Stimulated activated naive CD4-positive, alpha-beta T cell treated with Interleukin-2 at 50 U/mL for 16 hours (primary cell): Measurements from ENCODE around the gene SNAP25.

ENCODE experiments used
- DNase-seq: peaks from one replicate; lab custom pipeline; 2025; lab: John Stamatoyannopoulos, UW

The SNAP25 gene

DNA sequence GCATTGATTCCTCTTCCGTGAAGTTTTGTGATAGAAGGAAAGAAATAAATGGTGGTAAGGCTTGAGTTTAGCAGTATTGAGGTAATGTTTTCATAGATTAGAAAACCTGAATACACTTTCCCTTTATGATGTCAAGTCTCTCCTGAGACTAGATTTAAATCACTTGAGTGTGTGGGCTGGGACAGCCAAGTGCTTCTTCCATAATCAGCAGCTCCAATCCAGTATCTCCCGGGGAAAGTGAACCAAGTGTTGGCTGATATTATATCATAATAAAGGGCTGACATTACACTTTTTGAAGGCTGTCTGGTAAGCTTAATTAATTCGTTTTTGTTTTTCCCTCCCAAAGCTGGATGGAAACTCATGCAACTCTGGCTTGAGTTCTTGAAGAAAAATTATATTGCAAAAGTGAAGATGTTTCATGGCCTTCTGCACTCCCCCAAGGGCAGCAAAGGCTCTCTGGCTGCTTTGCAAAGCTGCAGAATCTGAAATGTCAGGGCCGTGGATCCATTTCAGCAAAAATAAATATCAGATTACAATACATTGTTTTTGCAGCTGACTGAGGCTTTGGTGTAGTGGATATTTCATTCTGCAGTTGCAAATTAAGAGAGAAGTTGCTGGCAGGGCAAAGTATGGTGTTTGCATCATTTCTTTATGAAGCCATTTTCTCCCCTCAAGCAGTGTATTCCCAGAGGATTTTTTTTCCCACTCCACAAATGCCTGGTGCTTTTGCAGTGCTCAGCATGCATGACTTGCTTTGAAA, 114.2 kb downstream of the SNAP25 start:
- no peak for DNase-seq

DNA sequence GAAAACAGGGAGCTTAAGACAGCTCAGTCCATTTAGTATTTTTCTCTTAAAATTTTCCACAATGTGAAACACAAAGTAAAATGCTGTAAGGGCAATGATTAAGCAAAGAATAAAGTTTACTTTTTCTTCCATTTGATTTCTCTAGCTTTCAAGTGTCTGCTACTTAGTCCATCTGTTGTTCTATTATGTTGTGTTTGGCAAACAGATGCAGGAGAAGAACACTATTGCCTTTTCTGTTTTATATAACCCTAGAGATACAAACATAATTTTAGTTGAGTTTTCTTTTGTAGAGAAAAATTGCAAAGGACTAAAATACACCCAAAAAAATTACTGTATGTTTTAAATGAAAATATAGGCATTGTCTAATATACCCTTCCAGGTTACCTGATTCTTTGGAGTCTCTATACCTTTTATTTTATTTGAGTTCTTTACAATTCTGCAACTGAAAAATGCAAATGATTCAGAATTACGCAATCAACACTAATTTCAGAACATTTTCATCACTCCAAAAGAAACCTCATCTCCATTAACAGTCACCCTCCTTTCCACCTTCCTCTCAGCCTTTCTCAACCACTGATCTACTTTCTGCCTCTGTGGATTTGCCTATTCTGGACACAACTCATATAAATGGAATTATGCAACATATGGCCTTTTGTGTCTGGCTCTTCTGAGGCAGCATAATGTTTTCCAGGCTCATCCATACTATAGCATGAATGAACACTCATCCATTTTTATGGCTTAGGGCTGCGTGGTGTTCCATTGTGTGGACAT, 118.5 kb downstream of the SNAP25 start:
- no peak for DNase-seq

- DNase-seq: no peak
Measured at GRCh38 chr20:10338426-10339180, 120.0 kb downstream of the SNAP25 start.

- DNase-seq: no peak
Measured at GRCh38 chr20:10339609-10340008, 121.0 kb downstream of the SNAP25 start.

DNA sequence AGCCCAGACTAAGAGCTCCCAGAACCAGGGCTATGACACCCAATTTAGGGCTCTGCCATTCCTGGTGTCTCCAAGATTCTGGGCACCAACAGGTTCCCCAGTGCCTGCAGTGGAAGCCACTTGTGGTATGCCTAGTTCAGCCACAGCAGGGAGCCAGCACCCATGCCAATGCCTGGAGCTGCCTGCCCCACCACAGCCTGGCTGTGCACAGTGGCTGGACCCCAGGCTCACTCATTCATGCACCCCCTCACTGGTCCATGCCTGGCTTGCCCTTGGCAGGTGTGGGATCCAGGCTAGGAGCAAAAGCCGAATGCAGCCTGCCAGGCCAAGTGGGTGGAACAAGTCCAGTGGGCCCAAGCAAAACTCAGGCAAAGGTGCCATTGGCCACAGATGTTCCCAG, 123.5 kb downstream of the SNAP25 start:
- no peak for DNase-seq

- no peak for DNase-seq
Measured at GRCh38 chr20:10344953-10345352, 126.3 kb downstream of the SNAP25 start.

GRCh38 chr20:10347086-10347880, 128.7 kb downstream of the SNAP25 start:
- DNase-seq: no peak

DNA sequence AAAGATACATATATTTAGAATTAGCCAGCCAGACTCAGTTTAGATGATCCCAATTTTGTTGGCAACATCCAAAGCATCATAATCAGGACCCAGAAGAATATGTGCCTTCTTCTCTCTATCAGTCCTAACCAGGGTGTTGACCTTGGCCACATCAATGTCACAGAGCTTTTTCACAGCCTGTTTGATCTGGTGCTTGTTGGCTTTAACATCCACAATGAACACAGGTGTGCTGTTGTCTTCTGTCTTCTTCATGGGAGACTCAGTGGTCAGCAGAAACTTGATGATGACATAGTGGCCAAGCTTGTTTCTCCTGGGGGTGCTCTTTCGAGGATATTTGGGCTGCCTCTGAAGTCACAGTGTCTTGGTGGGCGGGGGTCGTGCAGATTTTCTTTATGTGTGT, 130.5 kb downstream of the SNAP25 start:
- DNase-seq: no peak

- no peak for DNase-seq
Measured at GRCh38 chr20:10350188-10350842, 131.7 kb downstream of the SNAP25 start.

DNA sequence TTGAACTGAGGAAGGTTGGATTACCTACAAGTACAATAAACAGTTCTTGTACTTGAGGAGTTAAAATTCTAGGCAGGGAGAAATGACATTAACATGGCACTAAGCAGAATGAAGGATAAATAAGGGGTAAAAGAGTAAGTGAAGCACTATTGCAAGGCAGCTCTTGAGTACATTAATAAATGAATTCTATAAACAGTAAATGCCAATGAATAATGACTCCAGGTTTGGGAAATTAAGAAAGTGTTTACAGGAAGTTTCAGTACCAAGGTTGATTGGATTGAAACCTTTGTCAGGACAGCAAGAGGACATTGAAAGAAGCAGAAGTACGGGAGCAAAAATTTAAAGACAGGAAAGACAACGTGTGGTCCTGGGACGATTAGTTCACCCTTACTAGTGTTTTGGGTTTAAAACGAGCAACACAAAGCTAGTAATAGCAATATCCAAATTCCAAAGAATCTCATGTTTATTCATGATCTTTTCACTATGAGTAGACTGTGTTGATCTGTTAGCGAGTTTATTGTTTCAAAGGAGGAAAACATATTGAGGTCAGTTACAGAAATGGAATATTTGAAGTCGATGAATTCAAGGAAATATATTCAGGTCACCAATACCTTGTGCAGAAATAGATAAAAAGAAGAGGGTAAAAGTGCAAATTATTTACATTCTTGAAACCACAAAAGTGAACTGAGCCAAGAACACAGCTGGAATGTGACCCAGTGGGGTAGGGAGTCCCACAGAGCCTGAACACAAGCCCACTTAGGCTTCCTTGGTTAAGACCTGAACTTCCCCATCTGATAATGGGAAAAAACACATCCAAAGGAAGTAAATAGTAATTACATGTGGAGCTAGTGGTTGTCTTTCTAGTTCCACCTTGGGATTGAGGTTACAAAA, 134.5 kb downstream of the SNAP25 start:
- no peak for DNase-seq

DNA sequence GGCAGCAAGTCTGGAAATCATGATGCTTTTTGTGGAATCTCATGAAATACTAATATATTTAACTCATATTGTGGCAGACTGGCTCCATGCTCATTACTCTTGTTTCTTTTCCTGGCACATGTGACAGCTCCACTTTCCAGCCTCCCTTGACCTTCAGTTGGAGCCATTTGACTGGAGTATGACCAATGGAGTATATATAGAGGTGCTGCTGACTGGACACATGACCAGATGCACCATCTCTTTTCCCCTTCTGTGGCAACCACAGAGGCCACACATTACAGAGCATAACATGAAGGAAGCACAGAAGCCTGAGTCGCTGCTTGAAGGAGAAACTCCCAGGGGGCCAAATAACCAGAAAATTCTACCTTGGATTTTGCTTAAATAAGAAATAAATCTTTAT, 138.0 kb downstream of the SNAP25 start:
- DNase-seq: no peak
